HUDEP-2 (cell line): ENCODE measurements around the gene SEPTIN7.

Experiments used
- DNase-seq, 76 experiments: peaks; one replicate each; lab custom pipeline; 2025; ENCODE audit not compliant: unreplicated experiment in 76 of 76; lab: John Stamatoyannopoulos, UW

Gene SEPTIN7

GRCh38 chr7:35785250-35785649, 15.6 kb upstream of the SEPTIN7 start:
- no peak for DNase-seq

GRCh38 chr7:35787925-35788324, 12.9 kb upstream of the SEPTIN7 start:
- DNase-seq = no peak

- no peak for DNase-seq
Observed at GRCh38 chr7:35792472-35792871, 8.4 kb upstream of the SEPTIN7 start.

GRCh38 chr7:35792873-35793489, 7.9 kb upstream of the SEPTIN7 start:
- DNase-seq = no peak

- no peak for DNase-seq
Observed at GRCh38 chr7:35797311-35797710, 3.5 kb upstream of the SEPTIN7 start.

GRCh38 chr7:35799846-35800717, 775 bp upstream of the SEPTIN7 start:
- DNase-seq = peak in 75 of 76 experiments; percentile 68 to 99 (median 89)

GRCh38 chr7:35801392-35802101, 690 bp downstream of the SEPTIN7 start:
- peak in 65 of 76 experiments; percentile 1 to 78 (median 49) for DNase-seq

GRCh38 chr7:35802102-35802466, 1.2 kb downstream of the SEPTIN7 start:
- no peak for DNase-seq

- DNase-seq = peak in 3 of 76 experiments; percentile 4 to 14 (median 8)
Observed at GRCh38 chr7:35802649-35803048, 1.8 kb downstream of the SEPTIN7 start.

GRCh38 chr7:35804231-35804970, 3.5 kb downstream of the SEPTIN7 start:
- DNase-seq = no peak

- no peak for DNase-seq
Observed at GRCh38 chr7:35805876-35806275, 5.0 kb downstream of the SEPTIN7 start.

GRCh38 chr7:35816514-35816913, 15.7 kb downstream of the SEPTIN7 start:
- no peak for DNase-seq

GRCh38 chr7:35817181-35817580, 16.3 kb downstream of the SEPTIN7 start:
- DNase-seq = no peak

GRCh38 chr7:35817930-35818329, 17.1 kb downstream of the SEPTIN7 start:
- DNase-seq = no peak

- no peak for DNase-seq
Observed at GRCh38 chr7:35818513-35818912, 17.7 kb downstream of the SEPTIN7 start.

GRCh38 chr7:35819310-35819709, 18.5 kb downstream of the SEPTIN7 start:
- no peak for DNase-seq

- no peak for DNase-seq
Observed at GRCh38 chr7:35819954-35820703, 19.3 kb downstream of the SEPTIN7 start.

- DNase-seq = no peak
Observed at GRCh38 chr7:35820858-35821257, 20.0 kb downstream of the SEPTIN7 start.

GRCh38 chr7:35823440-35823839, 22.6 kb downstream of the SEPTIN7 start:
- no peak for DNase-seq

- no peak for DNase-seq
Observed at GRCh38 chr7:35825974-35826373, 25.1 kb downstream of the SEPTIN7 start.
